Body of pancreas (tissue), 4 donors: Measurements from ENCODE around the gene TACC2. TPM values are rescaled to one million over a fixed set of nuclear protein-coding genes. Genes with fewer than 3 reads are reported as not detected.

Experiments used
- ATAC-seq: fragments of 150-250 bp; one replicate; pipeline ENCODE4 v1.9.1; 2016
- DNase-seq, 4 donors: peaks; one replicate each; pipeline ENCODE4 v3.0.0-alpha.2; 2019
- H3K27ac ChIP-seq, 4 donors: fragments of 200-600 bp; sonication (generic); 1 replicate in 3 of 4; 2 replicates in 1 of 4; pipeline versions ENCODE4 v1.5.1 to v1.6.1; 2016 to 2019; ENCODE audit warnings: mild to moderate bottlenecking in 1 of 4, mixed read lengths in 1 of 4, moderate library complexity in 1 of 4
- H3K27me3 ChIP-seq, 2 donors: fragments of 200-600 bp; sonication (generic); one replicate each; pipeline ENCODE4 v1.6.0; 2016; ENCODE audit warnings: mild to moderate bottlenecking in 1 of 2
- H3K36me3 ChIP-seq, 2 donors: fragments of 200-600 bp; sonication (generic); replicated peaks in 1 of 2; 2 replicates each; pipeline ENCODE4 v1.5.1; 2016; ENCODE audit warnings: low read depth in 2 of 2; ENCODE audit not compliant: insufficient read depth in 1 of 2
- H3K4me1 ChIP-seq: fragments of 200-600 bp; sonication (generic); one replicate; pipeline ENCODE4 v1.6.0; 2016
- H3K4me3 ChIP-seq, 2 donors: fragments of 200-600 bp; sonication (generic); 1 replicate in 1 of 2; 2 replicates in 1 of 2; pipeline ENCODE4 v1.5.1; 2016 to 2019
- H3K9me3 ChIP-seq, 3 donors: fragments of 200-600 bp; sonication (generic); 1 replicate in 2 of 3; 2 replicates in 1 of 3; pipeline ENCODE4 v1.5.1; 2016
- POLR2A ChIP-seq, 3 donors: fragments of 450-650 bp; IDR thresholded peaks; one replicate each; pipeline ENCODE4 v1.6.1; 2016; ENCODE audit warnings: antibody characterized with exemption in 3 of 3, mild to moderate bottlenecking in 2 of 3
- WGBS, 2 donors: methylation state at CpG; one replicate each; pipeline ENCODE4 v1.1.5; 2017; 5-methylcytosine and 5-hydroxymethylcytosine counted together
- intact Hi-C: fragments of 100-400 bp; cut with DNase I; formaldehyde crosslinking; loops from one replicate; pipeline ENCODE4 v1.15.1; 2023
- small RNA-seq: library from RNA; depleted of rRNA; stranded (forward); fragments of <200 nt; gene quantifications from one replicate; pipeline ENCODE3, GENCODE V24; 2016
- total RNA-seq, 2 donors: library from RNA; depleted of rRNA; stranded (reverse); fragments of >200 nt; gene quantifications; one replicate each; pipeline ENCODE4 v1.1.0, GENCODE V29; 2016
- TF ChIP-seq, protein P1 (sequence below), 7 experiments: fragments of 450-650 bp in 4 of 7; fragments of 200-600 bp in 3 of 7; sonication (generic) in 3 of 7; IDR thresholded peaks; one replicate each; pipeline ENCODE4 v1.5.1; 2016 to 2019; ENCODE audit warnings: antibody characterized with exemption in 7 of 7

TACC2 gene
- total RNA-seq, 2 donors from 2014 or later, result 29.0 to 38.7 TPM

DNA sequence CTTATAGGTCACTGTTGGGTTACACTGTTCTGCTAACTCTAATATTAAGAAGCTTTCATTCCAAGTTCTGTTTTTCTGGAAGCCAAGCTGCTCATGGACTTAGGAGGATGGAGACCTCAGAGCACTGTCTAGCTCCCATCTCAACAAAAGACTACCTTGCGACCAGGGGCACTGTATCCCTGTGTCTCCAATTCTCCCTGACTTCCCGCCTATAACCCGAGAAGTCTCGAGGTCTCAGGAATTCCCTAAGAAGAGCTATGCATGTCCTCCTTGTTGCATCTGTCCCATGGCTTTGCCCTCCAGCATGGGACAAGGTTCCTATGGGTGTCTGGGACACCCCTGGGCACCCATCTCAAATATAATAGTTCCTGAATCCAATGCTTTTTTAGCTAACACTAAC is 313.4 kb downstream of the TACC2 start:
- Histone ChIP-seq H3K4me3 (no peak overlapping the region), H3K27ac (no peak overlapping the region), H3K36me3 (no peaks in the 10 kb centered on the region), H3K4me1 (peaks cover 18% of the 10 kb centered on the region), H3K9me3 (no peaks in the 10 kb centered on the region), H3K27me3 (no peaks in the 10 kb centered on the region)
- ATAC-seq, result no peak
- intact Hi-C loops, result no loop called here
- no peak for DNase-seq
- TF ChIP-seq, protein P1, sequence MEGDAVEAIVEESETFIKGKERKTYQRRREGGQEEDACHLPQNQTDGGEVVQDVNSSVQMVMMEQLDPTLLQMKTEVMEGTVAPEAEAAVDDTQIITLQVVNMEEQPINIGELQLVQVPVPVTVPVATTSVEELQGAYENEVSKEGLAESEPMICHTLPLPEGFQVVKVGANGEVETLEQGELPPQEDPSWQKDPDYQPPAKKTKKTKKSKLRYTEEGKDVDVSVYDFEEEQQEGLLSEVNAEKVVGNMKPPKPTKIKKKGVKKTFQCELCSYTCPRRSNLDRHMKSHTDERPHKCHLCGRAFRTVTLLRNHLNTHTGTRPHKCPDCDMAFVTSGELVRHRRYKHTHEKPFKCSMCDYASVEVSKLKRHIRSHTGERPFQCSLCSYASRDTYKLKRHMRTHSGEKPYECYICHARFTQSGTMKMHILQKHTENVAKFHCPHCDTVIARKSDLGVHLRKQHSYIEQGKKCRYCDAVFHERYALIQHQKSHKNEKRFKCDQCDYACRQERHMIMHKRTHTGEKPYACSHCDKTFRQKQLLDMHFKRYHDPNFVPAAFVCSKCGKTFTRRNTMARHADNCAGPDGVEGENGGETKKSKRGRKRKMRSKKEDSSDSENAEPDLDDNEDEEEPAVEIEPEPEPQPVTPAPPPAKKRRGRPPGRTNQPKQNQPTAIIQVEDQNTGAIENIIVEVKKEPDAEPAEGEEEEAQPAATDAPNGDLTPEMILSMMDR (IDR thresholded peaks at IDR 0.05), result no peak
- TF ChIP-seq POLR2A (IDR thresholded peaks at IDR 0.05), result no peak
- 83 to 84% methylated on average over 4 of the region's 4 CpGs for WGBS, 2 donors

DNA sequence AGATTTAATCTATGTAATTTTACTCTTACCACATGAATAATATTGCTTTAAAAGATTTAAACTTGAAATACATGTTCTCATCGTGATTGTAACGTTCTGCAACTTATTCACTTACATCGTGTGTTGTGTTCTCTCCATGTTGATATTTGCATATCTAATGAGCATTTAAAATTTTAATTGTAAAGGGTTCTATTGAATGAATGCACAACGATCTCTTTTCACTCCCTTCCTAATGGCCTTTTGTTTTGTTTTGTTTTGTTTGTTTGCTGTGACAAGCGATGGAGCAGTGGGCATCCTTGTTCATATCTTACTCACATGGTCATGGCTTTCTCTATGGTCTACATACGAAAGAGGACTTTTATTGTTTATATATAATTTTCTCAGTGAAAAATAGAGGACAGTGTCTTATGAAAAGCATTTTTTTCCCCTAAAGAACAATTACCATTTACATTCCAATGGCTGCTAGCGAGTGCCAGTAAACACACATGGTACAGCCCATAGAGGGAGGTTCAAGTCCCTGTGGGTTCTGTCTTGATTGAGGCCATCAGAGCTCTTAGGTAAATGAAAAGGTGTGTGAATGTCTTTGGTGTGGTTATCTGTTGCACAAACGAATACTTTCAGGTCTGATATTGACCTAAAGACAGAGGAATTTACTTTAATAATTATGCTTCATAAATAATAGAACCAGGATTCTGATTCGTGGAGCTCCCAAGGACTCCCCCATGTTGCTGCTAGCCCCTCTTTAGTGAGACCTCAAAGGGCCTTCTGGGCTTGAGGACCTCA is 314.5 kb downstream of the TACC2 start:
- no peak overlapping the region for H3K4me3 ChIP-seq
- peaks cover 30% of the 10 kb centered on the region for H3K4me1 ChIP-seq
- DNase-seq (no peak), ATAC-seq (no peak)
- no peaks in the 10 kb centered on the region for H3K9me3 ChIP-seq
- no peak for TF ChIP-seq POLR2A (IDR thresholded peaks at IDR 0.05)
- H3K27me3 ChIP-seq, result no peaks in the 10 kb centered on the region
- H3K36me3 ChIP-seq, result no peaks in the 10 kb centered on the region
- intact Hi-C loops, result no loop called here
- 68 to 71% methylated on average over 9 of the region's 9 CpGs for WGBS, 2 donors
- H3K27ac ChIP-seq, result no peak overlapping the region

Small RNAs within 50 kb of the gene (small RNA-seq; reads per million reads assigned to genes)
- not detected for gene RF02219

Other genes starting within 250 kb of the TACC2 start
- 10 to 100 TPM; 15.0 to 19.8 TPM for gene ATE1, start 61.1 kb upstream of the TACC2 start, total RNA-seq
- gene NSMCE4A, start 13.9 kb upstream of the TACC2 start, total RNA-seq, result 10 to 100 TPM; 68.9 to 70.8 TPM